ENCODE results near the gene CCL26.

DNA sequence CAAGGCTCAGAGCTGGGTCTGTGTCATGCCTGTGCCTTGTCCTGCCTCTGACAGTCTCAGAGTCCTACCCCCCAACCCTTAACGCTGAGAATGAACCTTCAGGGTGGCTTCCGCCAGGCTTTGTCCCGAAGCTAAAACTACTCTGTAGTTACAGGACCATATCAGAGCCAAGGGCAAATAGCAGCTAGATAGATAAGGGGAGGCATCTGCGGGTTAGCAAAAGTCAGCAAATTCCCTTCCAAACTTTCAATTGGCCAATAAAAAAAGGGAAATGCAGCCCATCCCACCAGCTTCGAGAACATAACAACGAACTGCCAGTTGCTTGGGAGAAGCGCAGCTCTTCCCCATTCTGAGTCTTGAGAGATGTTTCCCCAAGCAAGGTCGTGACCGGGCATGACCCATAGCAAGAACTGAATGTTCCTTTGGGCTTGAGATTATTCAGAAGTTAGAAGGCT is 23.8 kb upstream of the CCL26 start:
- TF ChIP-seq, protein P1, sequence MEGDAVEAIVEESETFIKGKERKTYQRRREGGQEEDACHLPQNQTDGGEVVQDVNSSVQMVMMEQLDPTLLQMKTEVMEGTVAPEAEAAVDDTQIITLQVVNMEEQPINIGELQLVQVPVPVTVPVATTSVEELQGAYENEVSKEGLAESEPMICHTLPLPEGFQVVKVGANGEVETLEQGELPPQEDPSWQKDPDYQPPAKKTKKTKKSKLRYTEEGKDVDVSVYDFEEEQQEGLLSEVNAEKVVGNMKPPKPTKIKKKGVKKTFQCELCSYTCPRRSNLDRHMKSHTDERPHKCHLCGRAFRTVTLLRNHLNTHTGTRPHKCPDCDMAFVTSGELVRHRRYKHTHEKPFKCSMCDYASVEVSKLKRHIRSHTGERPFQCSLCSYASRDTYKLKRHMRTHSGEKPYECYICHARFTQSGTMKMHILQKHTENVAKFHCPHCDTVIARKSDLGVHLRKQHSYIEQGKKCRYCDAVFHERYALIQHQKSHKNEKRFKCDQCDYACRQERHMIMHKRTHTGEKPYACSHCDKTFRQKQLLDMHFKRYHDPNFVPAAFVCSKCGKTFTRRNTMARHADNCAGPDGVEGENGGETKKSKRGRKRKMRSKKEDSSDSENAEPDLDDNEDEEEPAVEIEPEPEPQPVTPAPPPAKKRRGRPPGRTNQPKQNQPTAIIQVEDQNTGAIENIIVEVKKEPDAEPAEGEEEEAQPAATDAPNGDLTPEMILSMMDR (conservative IDR thresholded peaks at IDR 0.05), result no peak
- no peak for TF ChIP-seq ZFX (IDR thresholded peaks at IDR 0.05)

Measured in C4-2B (cell line).